GM12874 (cell line): ENCODE measurements around the gene SDC3.

Experiments used
- TF ChIP-seq, protein P1 (sequence below): IDR thresholded peaks from 2 replicates; pipeline ENCODE4 v1.5.1; 2011; ENCODE audit warnings: low read depth, mild to moderate bottlenecking, control low read depth, low read length, moderate library complexity; ENCODE audit not compliant: insufficient read depth

Gene SDC3

DNA sequence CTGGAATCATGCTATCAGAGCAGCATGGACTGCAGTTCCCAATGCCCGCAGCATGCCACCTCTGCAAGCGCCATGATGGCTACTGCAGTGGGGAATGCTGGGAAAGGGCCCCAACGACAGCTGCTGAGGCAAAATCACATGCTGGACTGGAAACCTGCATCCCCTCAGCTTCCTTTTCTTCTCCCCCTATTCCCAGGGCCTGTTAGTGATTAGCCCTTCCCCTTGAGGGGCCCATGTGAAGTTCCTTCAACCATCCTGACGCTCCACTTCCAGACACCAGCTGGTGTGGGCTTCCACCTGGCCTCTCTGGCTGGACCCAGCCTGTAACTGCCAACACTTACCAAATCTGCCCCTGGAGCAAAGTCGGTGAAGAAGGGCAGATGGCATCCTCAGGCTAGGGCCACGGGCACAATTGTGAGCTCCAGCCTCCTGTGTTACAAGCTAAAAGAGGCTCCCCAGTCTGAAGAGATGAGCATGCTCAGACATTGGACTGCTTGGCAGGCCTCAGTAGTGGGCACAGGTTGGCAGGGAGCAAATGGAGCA lies 22.1 kb upstream of the SDC3 start:
- TF ChIP-seq, protein P1, sequence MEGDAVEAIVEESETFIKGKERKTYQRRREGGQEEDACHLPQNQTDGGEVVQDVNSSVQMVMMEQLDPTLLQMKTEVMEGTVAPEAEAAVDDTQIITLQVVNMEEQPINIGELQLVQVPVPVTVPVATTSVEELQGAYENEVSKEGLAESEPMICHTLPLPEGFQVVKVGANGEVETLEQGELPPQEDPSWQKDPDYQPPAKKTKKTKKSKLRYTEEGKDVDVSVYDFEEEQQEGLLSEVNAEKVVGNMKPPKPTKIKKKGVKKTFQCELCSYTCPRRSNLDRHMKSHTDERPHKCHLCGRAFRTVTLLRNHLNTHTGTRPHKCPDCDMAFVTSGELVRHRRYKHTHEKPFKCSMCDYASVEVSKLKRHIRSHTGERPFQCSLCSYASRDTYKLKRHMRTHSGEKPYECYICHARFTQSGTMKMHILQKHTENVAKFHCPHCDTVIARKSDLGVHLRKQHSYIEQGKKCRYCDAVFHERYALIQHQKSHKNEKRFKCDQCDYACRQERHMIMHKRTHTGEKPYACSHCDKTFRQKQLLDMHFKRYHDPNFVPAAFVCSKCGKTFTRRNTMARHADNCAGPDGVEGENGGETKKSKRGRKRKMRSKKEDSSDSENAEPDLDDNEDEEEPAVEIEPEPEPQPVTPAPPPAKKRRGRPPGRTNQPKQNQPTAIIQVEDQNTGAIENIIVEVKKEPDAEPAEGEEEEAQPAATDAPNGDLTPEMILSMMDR: no peak

DNA sequence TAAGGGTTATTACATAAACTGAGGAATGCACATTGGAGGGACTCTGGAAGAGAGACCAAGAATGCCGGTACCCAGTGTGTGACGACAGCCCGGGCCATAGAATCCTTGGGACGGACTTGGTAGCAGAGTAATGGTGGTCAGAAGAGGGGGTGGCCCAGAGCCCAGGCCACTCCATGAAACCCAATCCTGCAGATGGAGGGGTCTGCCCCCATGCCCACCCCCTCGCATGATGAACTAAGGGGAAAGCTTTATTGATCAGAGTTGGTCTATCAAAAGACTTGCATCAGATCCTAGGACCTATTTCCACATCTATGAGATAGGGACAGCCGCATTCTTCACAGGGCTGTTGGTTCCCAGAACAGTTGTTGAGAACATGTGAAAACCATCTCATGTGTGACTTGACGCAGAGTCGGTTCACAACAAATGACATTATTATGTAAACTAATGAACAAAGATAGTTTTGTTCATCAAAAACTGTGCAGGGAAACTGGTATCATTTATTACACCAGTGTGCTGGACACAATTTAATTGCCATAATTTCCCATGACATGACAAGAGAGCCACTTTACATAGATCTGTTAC lies 21.5 kb upstream of the SDC3 start:
- TF ChIP-seq, protein P1: no peak

DNA sequence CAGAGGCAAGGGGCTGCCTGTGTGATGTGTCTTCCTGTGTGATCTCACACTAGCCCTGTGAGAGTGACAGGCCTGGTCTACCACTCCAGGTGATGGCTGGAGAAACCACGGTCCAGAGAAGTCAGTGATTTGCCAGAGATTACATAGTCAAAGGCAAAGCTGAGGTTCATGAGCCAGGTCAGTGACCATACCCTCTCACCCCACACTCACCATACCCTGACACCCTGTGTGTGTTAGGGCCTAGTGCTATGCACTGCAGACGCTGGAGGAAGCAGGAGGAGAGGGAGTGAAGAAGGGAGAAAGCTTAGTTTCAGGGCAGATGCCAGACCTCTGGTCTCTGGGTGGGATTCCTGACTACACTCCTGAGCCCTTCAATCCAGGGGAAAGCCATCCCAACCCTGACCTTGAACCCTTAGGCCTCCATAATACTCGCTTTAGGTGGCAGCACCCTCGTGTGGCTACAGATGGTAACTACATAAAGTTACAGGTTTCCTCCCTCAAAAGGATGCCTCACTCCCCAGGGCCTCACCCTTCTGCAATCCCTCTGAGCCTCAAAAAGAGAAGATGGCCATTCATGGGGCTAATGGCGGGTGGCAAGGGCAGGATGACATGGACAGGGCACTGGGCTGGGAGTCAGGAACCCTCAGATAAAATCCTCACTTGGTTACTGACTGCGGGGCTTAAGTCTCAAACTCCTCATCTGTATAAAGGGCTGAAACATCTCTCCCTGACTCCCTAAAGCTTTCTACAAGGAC lies 20.8 kb upstream of the SDC3 start:
- TF ChIP-seq, protein P1: peak; percentile 73

DNA sequence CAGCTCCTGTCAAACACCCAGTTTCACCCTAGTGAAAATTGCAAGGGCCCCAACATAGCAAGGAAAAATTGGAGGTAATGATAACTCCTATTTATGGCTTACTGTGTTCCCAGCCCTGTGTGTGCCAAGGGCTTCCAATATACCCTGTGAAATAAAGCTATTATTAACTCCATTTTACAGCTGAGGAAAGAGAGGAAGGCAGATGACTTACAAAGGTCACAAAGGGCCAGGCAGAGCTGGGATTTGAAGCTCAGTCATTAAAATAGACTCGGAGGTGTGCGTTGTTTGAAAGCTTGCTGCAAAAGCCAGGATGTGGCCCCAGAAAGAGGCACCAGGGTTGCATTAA lies 20.2 kb upstream of the SDC3 start:
- TF ChIP-seq, protein P1: no peak

DNA sequence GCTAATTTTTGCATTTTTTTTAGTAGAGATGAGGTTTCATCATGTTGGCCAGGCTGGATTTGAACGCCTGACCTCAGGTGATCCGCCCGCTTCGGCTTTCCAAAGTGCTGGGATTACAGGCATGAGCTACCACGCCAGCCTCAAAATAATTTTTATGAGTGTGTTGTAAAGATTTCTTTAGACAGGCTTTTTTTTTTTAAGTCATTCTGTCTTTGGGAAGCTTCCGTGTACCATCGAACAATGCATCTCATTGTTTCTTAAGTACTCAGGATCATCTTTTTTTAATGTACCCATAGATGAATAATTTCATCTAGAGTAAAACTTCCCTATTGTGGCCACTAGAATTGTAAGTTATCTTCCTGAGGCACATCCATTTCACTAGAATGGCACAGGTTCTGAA lies 19.6 kb upstream of the SDC3 start:
- TF ChIP-seq, protein P1: no peak

DNA sequence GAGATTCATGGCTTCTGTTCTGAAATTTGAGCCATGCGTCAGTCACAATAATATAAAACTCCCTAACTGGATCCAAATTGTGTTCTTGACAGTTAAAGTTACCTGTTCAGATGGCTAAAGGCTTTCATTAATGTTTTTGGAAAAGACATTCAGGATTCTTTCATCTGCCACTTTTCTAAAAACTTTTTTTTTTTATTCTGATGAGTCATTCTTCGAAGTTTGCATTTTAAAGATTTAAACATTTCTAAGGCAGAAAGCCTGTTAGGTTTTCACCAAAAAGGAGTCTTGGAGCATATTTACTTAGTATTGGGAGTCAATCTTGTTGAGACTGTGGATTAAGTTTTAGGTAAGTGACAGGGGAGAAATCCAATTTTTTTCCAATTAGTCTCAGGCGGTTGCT lies 18.9 kb upstream of the SDC3 start:
- TF ChIP-seq, protein P1: no peak

DNA sequence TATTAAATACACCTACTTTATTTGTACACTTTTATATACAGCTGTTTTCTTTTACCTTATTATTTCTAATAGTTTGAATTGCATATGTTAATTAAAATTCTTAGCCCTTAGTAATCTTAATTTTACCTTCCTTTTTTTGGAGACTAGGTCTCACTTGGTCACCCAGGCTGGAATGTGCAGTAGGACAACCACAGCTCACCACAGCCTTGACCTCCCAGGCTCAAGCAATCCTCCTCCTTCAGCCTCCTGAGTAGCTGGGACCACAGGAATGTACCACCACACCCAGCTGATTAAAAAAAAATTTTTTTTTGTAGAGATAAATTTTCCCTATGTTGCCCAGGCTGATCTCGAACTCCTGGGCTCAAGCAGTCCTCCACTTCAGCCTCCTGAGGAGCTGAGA lies 15.0 kb upstream of the SDC3 start:
- TF ChIP-seq, protein P1: no peak
